Measurements from ENCODE around the gene BMP15. TPM values are rescaled to one million over a fixed set of nuclear protein-coding genes. Genes with fewer than 3 reads are reported as not detected.

Gene BMP15
- total RNA-seq, 1 donor from 2014 or later, result not detected

DNA sequence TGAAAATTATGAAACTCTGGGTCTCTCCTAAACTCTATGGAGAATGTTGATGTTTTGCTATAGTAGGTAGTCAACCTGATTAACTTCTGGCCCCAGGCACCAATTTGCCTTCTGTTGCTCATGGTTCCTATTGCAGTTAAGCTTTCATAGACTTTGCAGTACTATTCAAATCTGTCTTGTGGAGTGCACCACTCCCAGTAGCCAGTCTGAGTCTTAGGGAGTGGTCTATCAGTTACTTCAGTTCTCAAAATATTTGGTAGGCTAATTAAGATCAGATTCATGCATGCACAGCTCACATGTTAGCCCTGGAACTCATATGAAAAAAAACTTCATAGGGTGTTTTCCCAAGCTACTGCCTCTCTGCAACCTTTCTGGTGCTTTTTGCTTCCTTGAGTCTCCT lies 53.3 kb downstream of the BMP15 start:
- ATAC-seq, result no peak
- no peak for DNase-seq (ENCODE audit: missing footprints)
- intact Hi-C loops (cut with DNase I), result no loop called here

Other genes with a start within 250 kb of the BMP15 start
- 10.8 TPM for gene SHROOM4, start 96.5 kb upstream of the BMP15 start, total RNA-seq